Psoas muscle (tissue), 8 donors: ENCODE measurements around the gene PARK7. TPM values are rescaled to one million over a fixed set of nuclear protein-coding genes. Genes with fewer than 3 reads are reported as not detected.
"Not testable (repeated sequence)": the region's sequence is repeated elsewhere in the genome, so short reads cannot be mapped to it uniquely, and the experiment has no call there.

Source experiments
- ATAC-seq, 4 donors: fragments of 200-7000 bp; cut with Tn5 transposase; one replicate each; pipeline ENCODE4 v1.9.1; 2020; ENCODE audit warnings: moderate library complexity in 3 of 4, mild to moderate bottlenecking in 2 of 4
- DNase-seq, 2 donors: peaks; one replicate each; pipeline ENCODE4 v3.0.0-alpha.2; 2020
- H3K27ac ChIP-seq: fragments of 200-600 bp; one replicate; pipeline ENCODE4 v1.8.0; 2022
- H3K27me3 ChIP-seq, 3 donors: fragments of 200-600 bp in 1 of 3; one replicate each; pipeline versions ENCODE4 v1.6.1 to v1.8.0; 2013 to 2022; ENCODE audit warnings: low read length in 2 of 3, mild to moderate bottlenecking in 2 of 3, moderate library complexity in 1 of 3; ENCODE audit not compliant: insufficient read depth in 3 of 3
- H3K36me3 ChIP-seq, 2 donors: fragments of 200-600 bp in 1 of 2; one replicate each; pipeline versions ENCODE4 v1.6.1 to v1.8.0; 2013 to 2022; ENCODE audit warnings: low read depth in 1 of 2, mild to moderate bottlenecking in 1 of 2, moderate library complexity in 1 of 2; ENCODE audit not compliant: insufficient read depth in 1 of 2
- H3K4me1 ChIP-seq: fragments of 200-600 bp; one replicate; pipeline ENCODE4 v1.8.0; 2022
- H3K4me3 ChIP-seq: fragments of 200-600 bp; one replicate; pipeline ENCODE4 v1.8.0; 2022; ENCODE audit warnings: mild to moderate bottlenecking
- H3K9me3 ChIP-seq: fragments of 200-600 bp; one replicate; pipeline ENCODE4 v1.8.0; 2022
- CTCF ChIP-seq: fragments of 200-600 bp; IDR thresholded peaks from one replicate; pipeline ENCODE4 v1.8.0; 2022; ENCODE audit warnings: antibody characterized with exemption
- WGBS, 3 donors: extraction: QIAGEN DNeasy Blood & Tissue Kit; methylation state at CpG; one replicate each; pipeline versions ENCODE4 v1.1.6 to v1.1.7; 2013; 5-methylcytosine and 5-hydroxymethylcytosine counted together
- intact Hi-C, 2 donors: fragments of 100-400 bp; cut with DNase I; formaldehyde crosslinking; loops; one replicate each; pipeline versions ENCODE4 v1.11.0 to v1.14.2; 2022
- polyA plus RNA-seq, 3 donors: library from polyadenylated mRNA; stranded (reverse); fragments of 200-250 nt; gene quantifications; one replicate each; pipeline ENCODE4 v1.2.3, GENCODE V29; 2013
- total RNA-seq, 4 donors: library from RNA; stranded (reverse); fragmentation: NEBNext Ultra II Directional in 2 of 4; extraction: Animal tissue kit (Norgen Biotek cat#: 25700) in 2 of 4; gene quantifications; one replicate each; pipeline versions ENCODE4 v1.2.1 to v1.2.4, GENCODE V29; 2021 to 2023
- donor health status: healthy with polysubstance abuse.
- donor health status: DM: no; HTN: no; CAD: no; lungs with moderate emphysema.
- donor health status: Bipolar disorder and iron deficiency.
- donor health status: healthy.
- donor health status: DM: yes; HTN: yes; CAD: no.
- donor health status: DM: no; HTN: no; CAD: no.
- donor health status: DM: no; HTN: no; CAD: no.
- donor health status: DM: yes; HTN: yes; CAD: no.

PARK7 gene
- total and polyA plus RNA-seq, 7 donors = 389 to 467 (median 430) TPM

GRCh38 chr1:7960867-7961215, 670 bp upstream of the PARK7 start:
- H3K4me1 ChIP-seq = peaks cover 35% of the 10 kb centered on the region
- DNase-seq (no peak), ATAC-seq (no peak)
- H3K36me3 ChIP-seq = peaks cover 0 to 31% of the 10 kb centered on the region in 2 donors
- no peaks in the 10 kb centered on the region for H3K27me3 ChIP-seq
- H3K4me3 ChIP-seq = peak overlapping the region; percentile 87
- peak overlapping the region; percentile 96 for H3K27ac ChIP-seq
- 0 to 2% (median 0%) methylated on average over 3 of the region's 3 CpGs for WGBS, 3 donors
- TF ChIP-seq CTCF = no peak
- intact Hi-C loops = no loop called here
- no peaks in the 10 kb centered on the region for H3K9me3 ChIP-seq

- Histone ChIP-seq H3K27ac (peak overlapping the region; percentile 96), H3K4me1 (peaks cover 43% of the 10 kb centered on the region)
- 0% methylated on average over 10 of the region's 10 CpGs for WGBS, 3 donors
Observed at GRCh38 chr1:7962014-7962335, 464 bp downstream of the PARK7 start.

DNA sequence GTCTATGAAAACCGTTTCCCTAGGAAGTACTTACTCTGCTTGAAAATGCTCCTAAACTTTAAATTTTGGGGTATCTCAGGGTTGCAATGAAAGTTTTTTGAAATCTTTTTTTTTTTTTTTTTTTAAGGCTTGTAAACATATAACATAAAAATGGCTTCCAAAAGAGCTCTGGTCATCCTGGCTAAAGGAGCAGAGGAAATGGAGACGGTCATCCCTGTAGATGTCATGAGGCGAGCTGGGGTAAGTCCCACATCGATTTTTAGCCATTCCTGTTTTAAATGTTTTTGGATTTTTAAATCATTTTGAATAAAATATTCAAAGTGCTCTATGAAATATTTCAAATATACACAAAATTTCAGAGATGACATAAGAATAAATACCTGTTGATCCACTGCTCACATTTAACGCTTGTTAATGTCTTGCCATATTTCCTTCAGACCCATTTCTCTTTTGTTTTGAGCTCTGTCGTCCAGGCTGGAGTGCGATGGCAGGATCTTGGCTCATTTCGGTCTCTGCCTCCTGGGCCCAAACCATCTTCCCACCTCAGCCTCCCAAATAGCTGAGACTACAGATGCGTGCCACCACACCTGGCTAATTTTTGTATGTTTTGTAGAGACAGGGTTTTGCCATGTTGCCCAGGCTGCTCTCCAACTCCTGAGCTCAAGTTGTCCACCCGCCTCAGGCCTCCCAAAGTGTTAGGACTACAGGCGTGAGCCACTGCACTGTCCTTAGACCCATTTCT, 1.3 kb downstream of the PARK7 start:
- Histone ChIP-seq H3K9me3 (no peaks in the 10 kb centered on the region), H3K27me3 (no peaks in the 10 kb centered on the region), H3K4me3 (peak overlapping the region; percentile 87), H3K4me1 (peaks cover 49% of the 10 kb centered on the region), H3K36me3 (peaks cover 0 to 50% of the 10 kb centered on the region in 2 donors), H3K27ac (peak overlapping the region; percentile 96)
- intact Hi-C loops = no loop called here
- ATAC-seq (no peak), DNase-seq (no peak)
- WGBS, 3 donors = 77 to 80% (median 79%) methylated on average over 11 of the region's 11 CpGs
- no peak for TF ChIP-seq CTCF

More at GRCh38 chr1:7962014-7962335, 464 bp downstream of the PARK7 start:
- H3K27me3 ChIP-seq = no peaks in the 10 kb centered on the region
- H3K36me3 ChIP-seq = peaks cover 0 to 42% of the 10 kb centered on the region in 2 donors
- ATAC-seq (peak in 2 of 4 donors; percentile 2 to 12), DNase-seq (no peak)
- H3K9me3 ChIP-seq = no peaks in the 10 kb centered on the region
- peak overlapping the region; percentile 87 for H3K4me3 ChIP-seq
- intact Hi-C loops = no loop called here
- no peak for TF ChIP-seq CTCF

DNA sequence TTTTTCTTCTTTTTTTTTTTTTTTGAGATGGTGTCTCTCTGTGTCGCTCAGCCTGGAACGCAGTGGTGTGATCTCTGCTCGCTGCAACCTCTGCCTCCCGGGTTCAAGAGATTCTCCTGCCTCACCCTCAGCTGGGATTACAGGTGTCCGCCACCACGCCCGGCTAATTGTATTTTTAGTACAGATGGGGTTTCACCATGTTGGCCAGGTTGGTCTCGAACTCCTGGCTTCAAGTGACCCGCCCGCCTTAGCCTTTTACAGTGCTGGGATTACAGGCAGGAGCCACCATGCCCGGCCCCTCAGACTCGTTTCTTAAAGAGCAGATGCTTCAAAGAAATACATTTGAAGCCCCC, 1.8 kb downstream of the PARK7 start:
- DNase-seq, H3K9me3 ChIP-seq, H3K27me3 ChIP-seq, intact Hi-C loops, ATAC-seq: not testable (repeated sequence)
- WGBS, 3 donors = 69 to 85% (median 81%) methylated on average over 12 of the region's 12 CpGs
- Histone ChIP-seq H3K4me3 (peak overlapping the region; percentile 87), H3K4me1 (peaks cover 53% of the 10 kb centered on the region), H3K27ac (peak overlapping the region; percentile 96), H3K36me3 (peaks cover 0 to 52% of the 10 kb centered on the region in 2 donors)

GRCh38 chr1:7963841-7964240, 2.3 kb downstream of the PARK7 start:
- DNase-seq, ATAC-seq, H3K27me3 ChIP-seq, intact Hi-C loops, H3K9me3 ChIP-seq: not testable (repeated sequence)
- Histone ChIP-seq H3K27ac (peak overlapping the region; percentile 96), H3K4me1 (peaks cover 53% of the 10 kb centered on the region), H3K36me3 (peaks cover 2 to 57% of the 10 kb centered on the region in 2 donors), H3K4me3 (peak overlapping the region; percentile 35)
- WGBS, 3 donors = 83 to 93% (median 91%) methylated on average over 7 of the region's 7 CpGs

GRCh38 chr1:7964476-7964875, 3.0 kb downstream of the PARK7 start:
- no peak for TF ChIP-seq CTCF
- peaks cover 2 to 63% of the 10 kb centered on the region in 2 donors for H3K36me3 ChIP-seq
- H3K4me1 ChIP-seq = peaks cover 53% of the 10 kb centered on the region
- ATAC-seq (no peak), DNase-seq (no peak)
- H3K9me3 ChIP-seq = no peaks in the 10 kb centered on the region
- 42 to 76% (median 61%) methylated on average over 3 of the region's 3 CpGs for WGBS, 3 donors
- peak overlapping the region; percentile 96 for H3K27ac ChIP-seq
- peak overlapping the region; percentile 35 for H3K4me3 ChIP-seq
- no peaks in the 10 kb centered on the region for H3K27me3 ChIP-seq
- intact Hi-C loops = no loop called here
